NCI-H2227 (cell line): ENCODE data around the gene PLAU.
"Not testable (repeated sequence)": the region's sequence is repeated elsewhere in the genome, so short reads cannot be mapped to it uniquely, and the experiment has no call there.

Experiments used
- DNase-seq: peaks from one replicate; lab custom pipeline; 2025; ENCODE audit not compliant: unreplicated experiment; lab: John Stamatoyannopoulos, UW

Gene PLAU

GRCh38 chr10:73876566-73876965, 34.4 kb upstream of the PLAU start:
- no peak for DNase-seq

DNA sequence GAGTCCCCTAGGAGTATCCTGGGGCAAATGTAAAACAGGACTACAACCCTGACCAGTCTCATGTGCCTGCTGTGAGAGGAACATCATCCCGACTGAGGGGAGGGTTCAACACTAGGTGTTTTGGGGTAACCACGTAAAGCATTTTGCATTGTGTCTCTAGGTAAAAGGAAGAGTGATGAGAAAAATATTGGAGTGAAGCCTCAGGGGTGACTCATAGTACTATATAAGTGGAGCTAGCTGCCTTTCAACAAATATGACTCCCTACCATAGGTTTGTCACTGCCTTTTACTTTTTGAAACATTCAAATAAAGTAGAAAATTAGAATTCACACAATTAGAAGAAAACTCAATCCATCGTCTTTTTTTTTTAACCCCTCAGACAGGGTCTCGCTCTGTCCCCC, 34.0 kb upstream of the PLAU start:
- no peak for DNase-seq

DNA sequence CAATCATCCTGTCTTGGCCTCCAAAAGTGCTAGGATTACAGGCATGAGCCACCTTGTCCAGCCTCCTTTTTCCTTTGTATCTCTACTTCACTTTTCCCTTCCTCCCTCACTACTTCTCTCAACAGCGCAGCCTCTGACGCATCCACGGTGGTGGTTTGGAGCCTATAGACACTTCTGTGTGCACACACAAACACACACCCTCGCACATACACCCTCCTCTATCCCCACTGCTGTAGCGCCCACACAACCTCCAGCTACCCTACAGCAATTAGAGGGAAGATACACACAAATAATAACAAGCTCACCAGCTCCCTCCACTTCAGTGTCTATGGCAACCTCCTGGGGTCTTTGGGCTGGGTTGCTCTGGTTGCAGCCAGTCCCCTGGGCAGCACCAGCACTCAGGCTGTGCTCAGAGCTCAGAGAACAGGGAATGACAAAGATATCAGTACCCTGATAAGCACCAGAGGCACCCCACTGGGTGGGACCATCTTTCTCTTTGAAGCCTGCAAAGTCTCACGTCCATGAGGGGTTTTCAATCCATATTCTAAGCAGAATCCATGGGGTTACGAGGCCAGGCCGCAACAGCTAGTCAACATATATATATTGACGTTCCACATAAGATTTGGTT, 33.3 kb upstream of the PLAU start:
- no peak for DNase-seq

DNA sequence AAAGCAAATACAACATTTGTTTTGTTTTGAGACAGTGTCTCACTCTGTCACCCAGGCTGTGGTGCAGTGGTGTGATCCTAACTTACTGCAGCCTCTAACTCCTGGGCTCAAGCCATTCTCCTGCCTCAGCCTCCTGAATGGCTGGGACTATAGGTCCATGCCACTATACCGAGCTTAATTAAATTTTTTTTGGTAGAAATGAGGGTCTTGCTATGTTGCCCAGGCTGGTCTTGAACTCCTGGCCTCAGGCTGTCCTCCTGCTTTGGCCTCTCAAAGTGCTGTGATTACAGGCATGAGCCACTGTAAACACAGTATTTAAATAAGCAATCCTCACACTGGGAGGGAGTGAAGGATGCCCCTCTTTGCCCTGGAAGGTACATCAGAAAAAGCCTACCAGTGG, 32.6 kb upstream of the PLAU start:
- DNase-seq: no peak

- DNase-seq: peak; percentile 81
Observed at GRCh38 chr10:73879296-73880173, 31.4 kb upstream of the PLAU start.

GRCh38 chr10:73881221-73881919, 29.6 kb upstream of the PLAU start:
- DNase-seq: no peak

DNA sequence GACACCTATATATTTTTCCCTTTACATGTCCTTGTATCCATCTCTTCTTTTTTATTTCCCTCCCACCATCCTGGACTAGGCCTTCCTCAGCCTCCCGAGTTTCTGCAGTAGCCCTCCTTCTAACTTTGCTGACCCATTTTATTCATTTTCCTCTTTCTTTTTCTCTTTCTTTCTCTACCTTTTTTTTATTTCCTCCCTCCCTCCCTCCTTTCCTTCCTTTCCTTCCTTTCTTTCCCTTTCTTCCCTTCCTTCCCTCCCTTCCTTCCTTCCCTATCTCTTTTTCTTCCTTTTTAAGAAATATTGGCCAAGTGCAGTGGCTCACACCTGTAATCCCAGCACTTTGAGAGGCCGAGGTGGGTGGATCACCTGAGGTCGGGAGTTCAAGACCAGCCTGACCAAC, 26.9 kb upstream of the PLAU start:
- no peak for DNase-seq

GRCh38 chr10:73886085-73886529, 24.8 kb upstream of the PLAU start:
- DNase-seq: peak; percentile 68

DNA sequence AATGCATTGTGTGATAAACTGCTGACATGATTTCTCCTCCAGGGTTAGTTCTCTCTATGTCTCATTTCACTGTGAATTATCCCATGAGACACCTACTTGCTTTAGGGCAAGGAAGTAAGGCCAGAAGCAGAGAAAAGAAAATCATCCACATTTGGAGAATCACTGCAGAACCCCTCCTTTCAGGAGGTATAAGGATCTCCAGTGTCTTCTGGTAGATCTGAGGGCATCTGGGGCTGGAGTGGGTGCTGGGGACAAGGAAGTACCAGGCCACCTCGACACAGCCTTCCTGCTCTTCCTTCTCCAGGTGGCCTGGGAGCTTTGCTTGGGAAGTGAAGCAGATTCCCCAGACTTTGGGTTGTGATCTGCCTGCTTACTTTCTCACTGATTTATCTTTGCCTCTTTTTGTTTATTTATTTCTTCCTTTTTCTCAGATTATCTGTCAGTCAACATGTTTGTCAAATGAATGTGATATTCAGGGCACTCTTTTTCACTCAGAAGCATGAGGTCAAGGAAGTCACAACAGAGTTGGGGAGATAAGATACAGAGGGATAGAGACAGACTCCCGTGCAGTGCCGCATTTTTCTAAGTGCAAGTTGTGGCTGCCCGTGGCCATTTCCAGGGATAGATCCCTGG, 24.2 kb upstream of the PLAU start:
- DNase-seq: no peak

- peak; percentile 11 for DNase-seq
Observed at GRCh38 chr10:73887294-73888039, 23.5 kb upstream of the PLAU start.

DNA sequence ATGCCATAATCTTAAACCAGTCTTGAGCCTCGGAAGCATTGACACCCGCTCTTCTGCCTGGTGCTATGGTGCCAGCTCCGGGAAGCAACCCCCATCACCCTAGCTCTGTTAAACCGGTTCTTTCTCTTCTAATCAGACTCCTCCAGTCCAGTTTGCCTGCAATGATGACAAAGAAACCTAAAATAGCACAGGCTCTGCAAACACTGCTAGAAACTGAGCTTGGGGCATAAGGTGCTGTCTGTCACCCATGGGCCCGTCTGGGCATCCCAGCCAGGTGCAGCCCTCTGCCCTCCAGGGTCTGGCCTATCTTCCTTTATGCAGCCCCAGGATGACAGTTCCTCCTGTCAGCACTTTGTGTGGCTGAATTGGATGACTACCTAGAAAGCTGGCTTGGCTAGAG, 22.4 kb upstream of the PLAU start:
- no peak for DNase-seq

DNA sequence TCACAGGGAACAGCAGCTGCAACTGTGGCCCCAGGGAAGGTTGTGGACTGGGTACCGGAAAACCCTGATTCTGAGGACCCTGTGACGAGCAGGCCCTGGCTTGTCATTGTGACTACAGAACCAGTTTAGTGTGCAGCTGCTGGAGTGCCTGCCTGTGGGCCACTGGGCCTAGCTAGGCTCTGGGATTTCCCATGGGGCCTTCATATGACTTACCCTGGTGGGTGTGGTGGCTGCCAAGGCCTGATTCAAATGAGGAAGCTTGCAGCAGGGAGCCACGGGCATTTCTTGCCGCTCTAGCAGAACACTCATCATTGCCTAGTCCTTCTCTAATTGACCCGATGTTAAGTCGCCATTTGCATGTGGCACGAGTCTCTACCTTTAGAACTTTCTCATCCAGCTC, 21.9 kb upstream of the PLAU start:
- no peak for DNase-seq

DNA sequence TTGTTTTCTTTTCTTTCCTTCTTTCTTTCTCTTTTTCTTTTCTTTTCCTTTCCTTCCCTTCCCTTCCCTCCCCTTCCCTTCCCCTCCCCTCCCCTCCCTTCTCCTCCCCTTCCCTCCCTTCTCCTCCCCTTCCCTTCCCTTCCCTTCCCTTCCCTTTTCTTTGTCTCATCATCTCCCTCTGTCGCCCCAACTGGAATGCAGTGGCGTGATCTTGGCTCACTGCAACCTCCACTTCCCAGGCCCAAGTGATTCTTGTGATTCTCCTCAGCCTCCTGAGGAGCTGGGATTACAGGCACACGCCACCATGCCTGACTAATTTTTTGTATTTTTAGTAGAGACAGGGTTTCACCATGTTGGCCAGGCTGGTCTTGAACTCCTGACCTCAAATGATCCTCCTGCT, 21.5 kb upstream of the PLAU start:
- not testable (repeated sequence) for DNase-seq

DNA sequence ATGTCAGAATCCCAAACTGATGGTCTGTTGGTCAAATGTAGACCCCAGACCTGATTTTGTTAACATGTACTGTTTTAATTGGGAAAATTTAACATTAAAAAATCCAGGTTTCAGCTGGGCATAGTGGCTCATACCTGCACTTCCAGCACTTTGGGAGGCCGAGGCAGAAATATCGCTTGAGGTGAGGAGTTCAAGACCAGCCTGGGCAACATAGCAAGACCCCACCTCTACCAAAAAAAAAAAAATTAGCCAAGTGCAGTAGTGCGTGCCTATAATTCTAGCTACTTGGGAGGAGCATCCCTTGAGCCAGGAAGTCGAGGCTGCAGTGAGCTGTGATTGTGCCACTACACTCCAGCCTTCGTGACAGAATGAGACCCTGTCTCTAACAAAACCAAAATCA, 20.7 kb upstream of the PLAU start:
- no peak for DNase-seq

GRCh38 chr10:73890830-73891229, 20.1 kb upstream of the PLAU start:
- DNase-seq: not testable (repeated sequence)

- no peak for DNase-seq
Observed at GRCh38 chr10:73891540-73891939, 19.4 kb upstream of the PLAU start.

DNA sequence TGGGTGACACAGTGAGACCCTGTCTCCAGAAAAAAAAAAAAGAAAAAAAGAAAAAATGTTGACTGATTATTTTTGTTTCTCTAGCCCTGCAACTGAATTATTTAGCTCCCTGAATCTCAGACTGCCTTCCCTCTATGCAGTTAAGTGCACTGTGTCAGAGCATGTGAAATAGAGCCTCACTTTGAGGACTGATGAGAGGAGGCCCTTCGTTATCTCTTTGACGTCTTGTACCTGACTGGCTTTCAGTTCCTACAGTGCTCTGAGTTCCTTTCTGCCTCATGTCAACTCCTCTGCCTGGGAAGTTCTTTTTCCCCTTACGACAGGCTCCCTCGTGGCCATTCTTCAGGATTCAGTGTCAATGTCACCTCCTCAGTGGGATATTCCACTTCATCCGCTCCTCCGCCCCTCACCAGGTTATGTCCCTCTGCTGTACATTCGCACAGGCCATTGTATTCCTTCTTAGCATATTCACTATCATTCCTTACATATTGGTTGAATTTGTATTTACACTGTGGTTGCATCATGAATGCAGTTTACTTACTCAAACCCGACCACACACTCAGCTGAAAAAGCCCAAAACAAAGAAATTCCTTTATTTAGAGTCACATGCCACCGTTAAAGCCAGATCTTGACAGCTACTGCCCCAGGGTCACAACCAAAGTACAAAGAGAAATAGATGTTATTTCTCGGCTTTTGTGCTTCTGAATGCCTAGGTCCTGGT, 18.5 kb upstream of the PLAU start:
- no peak for DNase-seq

DNA sequence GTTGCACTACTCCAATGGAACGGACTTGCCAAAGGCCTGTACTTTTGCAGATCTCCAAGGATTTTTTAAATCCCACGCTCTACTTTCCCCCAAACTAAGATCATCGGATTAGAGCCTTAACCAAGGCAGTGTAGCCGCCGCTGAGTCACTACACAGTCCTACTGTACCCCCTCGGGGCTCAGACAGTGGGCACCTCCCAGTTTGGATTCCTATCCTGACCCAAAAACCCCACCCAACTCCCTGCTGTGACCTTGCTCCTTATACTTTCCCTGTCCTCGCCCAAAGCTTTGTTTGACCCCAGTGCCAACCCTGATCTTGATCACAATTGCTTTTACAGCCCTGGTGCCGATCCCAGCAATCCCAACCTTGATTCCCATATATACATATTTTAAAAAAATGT, 17.5 kb upstream of the PLAU start:
- no peak for DNase-seq

DNA sequence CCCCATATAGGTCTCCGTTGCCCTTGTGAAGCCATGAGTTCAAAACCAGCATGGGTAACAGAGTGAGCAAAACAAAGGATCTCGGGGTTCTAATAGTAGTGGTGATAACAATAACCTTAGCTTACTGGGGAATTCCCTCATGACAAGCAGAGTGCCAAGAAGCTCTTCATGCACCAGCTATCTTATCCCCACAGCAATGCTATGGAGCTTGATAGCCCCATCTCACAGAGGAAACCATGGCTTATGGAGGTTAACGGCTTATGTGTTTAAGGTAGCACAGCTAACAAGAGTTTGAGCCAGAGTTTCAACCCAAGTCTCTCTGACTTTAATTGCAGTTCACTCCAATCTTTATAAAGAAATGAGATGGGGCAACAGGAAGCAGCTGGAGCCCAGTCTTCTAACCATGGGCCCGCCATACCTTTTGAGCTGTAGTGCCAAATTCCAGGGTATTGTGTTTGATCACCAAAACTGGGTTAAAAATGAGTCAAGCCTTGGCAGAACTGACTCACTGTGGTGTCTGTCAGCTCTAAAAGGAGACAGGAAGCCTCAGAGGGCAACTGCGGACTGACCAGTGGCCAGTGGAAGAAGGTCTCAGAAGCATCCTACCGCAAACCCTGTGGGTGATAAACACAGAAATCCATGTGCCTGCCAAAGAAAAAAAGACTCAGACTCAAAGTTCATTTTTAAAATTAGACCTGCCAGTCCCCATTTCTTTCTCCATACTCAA, 16.5 kb upstream of the PLAU start:
- DNase-seq: no peak
